ENCODE measurements around the gene NLRP3. TPM values are rescaled to one million over a fixed set of nuclear protein-coding genes. Genes with fewer than 3 reads are reported as not detected.

Gene NLRP3
- total RNA-seq, 1 donor from 2014 or later: 7.4 TPM

DNA sequence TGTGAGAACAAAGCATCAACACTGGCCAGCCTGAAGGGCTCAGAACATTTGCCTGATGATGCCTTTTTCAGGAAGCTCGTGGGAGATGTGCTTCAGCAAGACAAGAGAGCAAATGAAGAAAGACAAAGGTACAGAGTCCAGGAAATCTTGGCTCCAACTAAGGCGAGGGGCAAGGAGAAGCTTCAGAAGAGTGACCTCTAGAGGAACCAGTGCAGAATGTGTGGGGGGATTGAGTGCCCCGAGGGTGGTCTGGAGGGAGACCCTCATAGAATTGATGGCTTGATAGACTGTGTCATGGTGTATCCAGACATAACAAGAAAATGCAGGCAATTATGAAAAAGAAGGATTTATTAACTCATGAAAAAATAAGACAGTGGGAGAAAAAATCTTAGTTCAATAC lies 15.3 kb upstream of the NLRP3 start:
- TF ChIP-seq, protein P1, sequence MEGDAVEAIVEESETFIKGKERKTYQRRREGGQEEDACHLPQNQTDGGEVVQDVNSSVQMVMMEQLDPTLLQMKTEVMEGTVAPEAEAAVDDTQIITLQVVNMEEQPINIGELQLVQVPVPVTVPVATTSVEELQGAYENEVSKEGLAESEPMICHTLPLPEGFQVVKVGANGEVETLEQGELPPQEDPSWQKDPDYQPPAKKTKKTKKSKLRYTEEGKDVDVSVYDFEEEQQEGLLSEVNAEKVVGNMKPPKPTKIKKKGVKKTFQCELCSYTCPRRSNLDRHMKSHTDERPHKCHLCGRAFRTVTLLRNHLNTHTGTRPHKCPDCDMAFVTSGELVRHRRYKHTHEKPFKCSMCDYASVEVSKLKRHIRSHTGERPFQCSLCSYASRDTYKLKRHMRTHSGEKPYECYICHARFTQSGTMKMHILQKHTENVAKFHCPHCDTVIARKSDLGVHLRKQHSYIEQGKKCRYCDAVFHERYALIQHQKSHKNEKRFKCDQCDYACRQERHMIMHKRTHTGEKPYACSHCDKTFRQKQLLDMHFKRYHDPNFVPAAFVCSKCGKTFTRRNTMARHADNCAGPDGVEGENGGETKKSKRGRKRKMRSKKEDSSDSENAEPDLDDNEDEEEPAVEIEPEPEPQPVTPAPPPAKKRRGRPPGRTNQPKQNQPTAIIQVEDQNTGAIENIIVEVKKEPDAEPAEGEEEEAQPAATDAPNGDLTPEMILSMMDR (conservative IDR thresholded peaks at IDR 0.05; ENCODE audit: low read depth, low read length): no peak
- no peak for DNase-seq (ENCODE audit: low read depth)
- H3K4me3 ChIP-seq (ENCODE audit: low read depth, low read length): no peak overlapping the region

DNA sequence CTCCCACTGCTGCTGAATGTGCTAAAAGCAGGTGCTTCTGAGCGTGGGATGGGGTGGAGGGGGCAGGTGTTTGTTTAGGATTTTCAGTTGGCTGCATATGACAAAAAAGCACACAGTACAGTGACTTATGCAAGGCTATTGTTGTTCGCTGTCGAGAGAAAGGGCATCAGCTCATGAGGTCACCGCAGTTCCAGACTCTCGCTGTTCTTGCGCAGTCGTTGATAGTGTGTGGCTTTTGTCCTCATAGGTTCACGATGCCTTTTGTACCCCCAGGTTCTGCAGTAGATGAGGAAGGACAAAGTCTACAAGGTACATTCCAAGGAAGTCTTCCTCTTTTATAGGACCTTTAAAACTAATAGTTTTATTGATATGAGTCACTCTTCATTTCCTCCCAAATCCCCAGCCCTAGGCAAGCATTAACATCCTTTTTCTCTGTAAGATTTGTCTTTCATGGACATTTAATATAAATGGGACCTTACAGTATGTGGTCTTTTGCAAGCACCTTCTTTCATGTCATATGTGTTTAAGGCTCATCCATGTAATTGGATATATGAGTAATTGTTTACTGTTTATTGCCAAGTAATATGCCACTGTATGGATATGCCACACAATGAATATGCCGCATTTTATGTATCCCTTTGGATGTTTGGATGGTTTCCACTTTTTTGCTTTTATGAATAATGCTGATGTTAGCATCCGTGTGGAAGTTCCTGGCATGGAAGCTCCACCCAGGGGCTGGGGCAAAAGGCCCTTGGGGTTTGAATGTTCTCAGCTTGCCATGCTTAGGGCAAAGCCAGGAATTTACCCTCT lies 14.5 kb upstream of the NLRP3 start:
- TF ChIP-seq, protein P1 (conservative IDR thresholded peaks at IDR 0.05; ENCODE audit: low read depth, low read length): no peak
- DNase-seq (ENCODE audit: low read depth): no peak
- H3K4me3 ChIP-seq (ENCODE audit: low read depth, low read length): no peak overlapping the region

DNA sequence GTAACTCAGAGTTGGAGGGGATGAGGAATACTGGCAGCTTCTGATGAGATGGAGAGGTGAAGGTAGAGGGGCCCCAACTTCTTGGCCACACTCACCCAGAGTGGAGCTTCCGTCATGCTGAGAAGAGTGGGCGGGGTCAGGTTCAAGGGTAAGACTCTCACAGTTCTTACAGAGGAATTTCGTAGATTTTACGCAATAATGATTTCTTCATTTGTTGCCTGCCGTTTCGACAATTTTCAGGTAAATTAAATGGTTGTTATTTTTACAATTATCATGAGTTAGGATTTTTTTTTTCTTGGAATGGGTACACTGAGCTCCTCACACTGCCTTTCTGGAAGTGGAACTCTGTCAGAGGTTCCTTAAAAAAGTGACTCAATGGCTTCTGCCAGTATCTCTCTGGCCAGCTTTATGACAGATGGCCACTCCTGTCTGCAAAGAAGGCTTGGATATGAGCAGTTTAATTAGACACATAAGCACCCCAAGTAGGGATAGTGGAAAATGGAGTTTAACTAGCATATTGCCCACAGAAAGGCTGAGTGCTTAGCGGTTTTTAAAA lies 13.8 kb upstream of the NLRP3 start:
- TF ChIP-seq, protein P1 (conservative IDR thresholded peaks at IDR 0.05; ENCODE audit: low read depth, low read length): no peak
- DNase-seq (ENCODE audit: low read depth): no peak
- H3K4me3 ChIP-seq (ENCODE audit: low read depth, low read length): no peak overlapping the region

DNA sequence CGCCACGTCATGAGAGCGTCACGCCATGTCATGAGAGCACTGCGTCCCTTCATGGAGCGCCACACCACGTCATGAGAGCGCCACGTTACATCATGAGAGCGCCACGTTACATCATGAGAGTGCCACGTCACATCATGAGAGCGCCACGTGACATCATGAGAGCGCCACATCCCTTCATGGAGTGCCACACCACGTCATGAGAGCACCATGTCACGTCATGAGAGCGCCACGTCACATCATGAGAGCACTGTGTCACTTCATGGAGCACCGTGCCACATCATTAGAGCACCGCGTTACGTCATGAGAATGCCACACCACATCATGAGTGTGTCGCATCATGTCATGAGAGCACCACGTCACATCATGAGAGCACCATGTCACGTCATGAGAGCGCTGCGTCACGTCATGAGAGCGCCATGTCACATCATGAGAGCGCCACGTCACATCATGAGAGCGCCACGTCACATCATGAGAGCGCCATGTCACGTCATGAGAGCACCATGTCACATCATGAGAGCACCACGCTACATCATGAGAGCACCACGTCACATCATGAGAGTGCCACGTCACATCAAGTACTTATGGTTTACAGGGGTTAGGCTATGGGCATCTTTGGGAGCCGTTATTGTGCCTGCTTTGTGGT lies 9.8 kb upstream of the NLRP3 start:
- DNase-seq (ENCODE audit: low read depth): no peak
- H3K4me3 ChIP-seq (ENCODE audit: low read depth, low read length): no peak overlapping the region
- TF ChIP-seq, protein P1 (conservative IDR thresholded peaks at IDR 0.05; ENCODE audit: low read depth, low read length): no peak

DNA sequence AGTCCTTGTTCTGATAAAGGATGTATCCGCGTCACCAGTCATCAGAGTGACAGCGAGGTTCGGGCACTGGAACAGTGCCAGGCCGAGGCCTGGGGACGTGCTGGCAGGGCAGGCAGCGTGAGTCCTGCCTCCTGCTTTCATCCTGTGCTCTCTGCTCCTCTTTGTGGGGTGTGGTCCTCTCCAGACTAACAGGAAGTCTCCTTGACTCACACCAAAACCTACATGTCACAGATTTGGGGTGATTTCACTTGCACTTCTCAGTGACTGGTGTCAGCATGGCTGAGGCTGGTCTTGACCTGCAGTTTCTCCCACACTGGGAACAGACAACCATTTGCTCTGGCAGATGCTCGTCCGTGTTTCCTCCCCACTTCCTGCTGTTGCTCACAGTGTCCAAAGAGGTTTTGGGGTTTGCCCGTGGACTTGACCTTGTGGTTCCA lies 8.8 kb upstream of the NLRP3 start:
- TF ChIP-seq, protein P1 (conservative IDR thresholded peaks at IDR 0.05; ENCODE audit: low read depth, low read length): no peak
- no peak for DNase-seq (ENCODE audit: low read depth)
- no peak overlapping the region for H3K4me3 ChIP-seq (ENCODE audit: low read depth, low read length)

DNA sequence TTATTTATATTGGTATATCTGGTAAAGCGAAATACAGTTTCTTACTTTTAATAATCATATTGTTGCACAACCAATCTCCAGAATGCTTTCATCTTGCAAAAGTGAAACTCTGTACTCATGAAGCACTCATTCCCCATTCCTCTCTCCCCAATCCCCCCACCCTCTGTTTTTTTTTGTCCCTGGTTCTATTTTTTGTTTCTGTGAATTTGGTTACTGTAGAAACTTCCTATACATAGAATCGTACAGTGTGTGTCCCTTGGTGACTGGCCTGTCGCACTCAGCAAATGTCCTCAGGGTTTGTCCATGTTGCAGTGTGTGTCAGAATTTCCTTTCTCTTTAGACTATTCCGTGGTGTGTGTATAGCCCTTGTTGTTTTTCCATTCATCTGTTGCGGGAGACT lies 7.9 kb upstream of the NLRP3 start:
- TF ChIP-seq, protein P1 (conservative IDR thresholded peaks at IDR 0.05; ENCODE audit: low read depth, low read length): no peak
- DNase-seq (ENCODE audit: low read depth): no peak
- no peak overlapping the region for H3K4me3 ChIP-seq (ENCODE audit: low read depth, low read length)
